Pancreas (tissue), 10 donors: ENCODE results near the gene SRGAP2B. TPM values are rescaled to one million over a fixed set of nuclear protein-coding genes. Genes with fewer than 3 reads are reported as not detected.
"Not testable (repeated sequence)": the region's sequence is repeated elsewhere in the genome, so short reads cannot be mapped to it uniquely, and the experiment has no call there.

Source experiments
- ATAC-seq, 4 donors: fragments of 200-7000 bp; cut with Tn5 transposase; one replicate each; pipeline versions ENCODE4 v1.8.0 to v1.9.1; 2020; ENCODE audit warnings: mild to moderate bottlenecking in 4 of 4, moderate library complexity in 4 of 4
- DNase-seq, 6 donors: peaks; one replicate each; pipeline ENCODE4 v3.0.0-alpha.2; 2020
- FAIRE-seq: peaks from 2 replicates; lab custom pipeline; 2012; peaks lifted over from hg19 to GRCh38; lab: Jason Lieb, UNC
- H3K27ac ChIP-seq, 4 donors: fragments of 200-600 bp; sonication (generic); 1 replicate in 3 of 4; 2 replicates in 1 of 4; pipeline versions ENCODE4 v1.5.0 to v1.8.0; 2020
- H3K27me3 ChIP-seq, 4 donors: fragments of 200-600 bp; one replicate each; pipeline ENCODE4 v1.8.0; 2021
- H3K36me3 ChIP-seq, 3 donors: fragments of 200-600 bp; sonication (generic) in 1 of 3; one replicate each; pipeline versions ENCODE4 v1.5.0 to v1.8.0; 2020 to 2021
- H3K4me1 ChIP-seq, 3 donors: fragments of 200-600 bp; one replicate each; pipeline ENCODE4 v1.8.0; 2021
- H3K4me3 ChIP-seq, 4 donors: fragments of 200-600 bp; sonication (generic) in 2 of 4; one replicate each; pipeline versions ENCODE4 v1.5.0 to v1.8.0; 2020 to 2021
- H3K9me3 ChIP-seq, 4 donors: fragments of 200-600 bp; one replicate each; pipeline ENCODE4 v1.8.0; 2021
- WGBS, 2 donors: extraction: QIAGEN DNeasy Blood & Tissue Kit; methylation state at CpG; one replicate each; pipeline ENCODE4 v1.1.7; 2013; 5-methylcytosine and 5-hydroxymethylcytosine counted together
- intact Hi-C, 3 donors: fragments of 100-400 bp; cut with DNase I; formaldehyde crosslinking; loops; one replicate each; pipeline versions ENCODE4 v1.11.1 to v1.14.2; 2022
- polyA plus RNA-seq, 2 donors: library from polyadenylated mRNA; stranded (reverse); fragments of 200-250 nt; gene quantifications; one replicate each; pipeline ENCODE4 v1.2.3, GENCODE V29; 2013
- total RNA-seq, 6 donors: library from RNA; stranded (reverse); fragmentation: NEBNext Ultra II Directional in 4 of 6; extraction: Animal tissue kit (Norgen Biotek cat#: 25700) in 4 of 6; gene quantifications; one replicate each; pipeline versions ENCODE4 v1.2.1 to v1.2.4, GENCODE V29; 2021 to 2023
- donor health status: healthy with polysubstance abuse.
- donor health status: DM: no; HTN: no; CAD: no; lungs with moderate emphysema.
- donor health status: DM: no; HTN: no; CAD: no.
- donor health status: control.
- donor health status: control.
- donor health status: Bipolar disorder and iron deficiency.
- donor health status: DM: yes; HTN: yes; CAD: no.
- donor health status: DM: no; HTN: no; CAD: no.
- donor health status: DM: no; HTN: no; CAD: no.
- donor health status: DM: yes; HTN: yes; CAD: no.

Gene SRGAP2B
- total and polyA plus RNA-seq, 8 donors = 2.2 to 13.0 (median 4.6) TPM

GRCh38 chr1:144927292-144927691 lies 167.8 kb downstream of the SRGAP2B start:
- H3K9me3 ChIP-seq, ATAC-seq, H3K36me3 ChIP-seq, H3K27ac ChIP-seq, H3K4me3 ChIP-seq, H3K27me3 ChIP-seq, FAIRE-seq, DNase-seq, H3K4me1 ChIP-seq, intact Hi-C loops: not testable (repeated sequence)
- WGBS, 2 donors = 64 to 70% methylated on average over 1 of the region's 1 CpG

- peak in 3 of 4 donors; percentile 40 to 75 (median 60) for ATAC-seq
- WGBS, 2 donors = no CpG with 5 or more reads among the region's 5 CpGs
- H3K4me3 ChIP-seq, H3K27ac ChIP-seq, H3K27me3 ChIP-seq, DNase-seq, H3K9me3 ChIP-seq, H3K36me3 ChIP-seq, FAIRE-seq, H3K4me1 ChIP-seq, intact Hi-C loops: not testable (repeated sequence)
Observed at GRCh38 chr1:144923640-144924039, 171.5 kb downstream of the SRGAP2B start.

GRCh38 chr1:144922785-144923184 lies 172.3 kb downstream of the SRGAP2B start:
- H3K27me3 ChIP-seq, H3K27ac ChIP-seq, H3K4me3 ChIP-seq, DNase-seq, H3K9me3 ChIP-seq, ATAC-seq, H3K4me1 ChIP-seq, FAIRE-seq, H3K36me3 ChIP-seq, intact Hi-C loops: not testable (repeated sequence)
- WGBS, 2 donors = 75 to 88% methylated on average over 3 of the region's 4 CpGs

- H3K4me3 ChIP-seq, intact Hi-C loops, H3K4me1 ChIP-seq, H3K27me3 ChIP-seq, H3K9me3 ChIP-seq, H3K36me3 ChIP-seq, DNase-seq, FAIRE-seq, H3K27ac ChIP-seq, ATAC-seq: not testable (repeated sequence)
Observed at GRCh38 chr1:144919106-144919505, 176.0 kb downstream of the SRGAP2B start.

- WGBS, 2 donors = 78 to 88% methylated on average over 1 of the region's 3 CpGs
- H3K4me1 ChIP-seq, H3K4me3 ChIP-seq, H3K36me3 ChIP-seq, H3K27me3 ChIP-seq, DNase-seq, FAIRE-seq, intact Hi-C loops, H3K9me3 ChIP-seq, H3K27ac ChIP-seq: not testable (repeated sequence)
- ATAC-seq = peak in 3 of 4 donors; percentile 29 to 82 (median 78)
Observed at GRCh38 chr1:144918027-144918603, 177.0 kb downstream of the SRGAP2B start.

- H3K27ac ChIP-seq, H3K27me3 ChIP-seq, FAIRE-seq, H3K9me3 ChIP-seq, H3K4me1 ChIP-seq, DNase-seq, H3K4me3 ChIP-seq, H3K36me3 ChIP-seq, intact Hi-C loops: not testable (repeated sequence)
- WGBS, 2 donors = no CpG with 5 or more reads among the region's 8 CpGs
- peak in 3 of 4 donors; percentile 40 to 75 (median 73) for ATAC-seq
Observed at GRCh38 chr1:144917154-144918026, 177.7 kb downstream of the SRGAP2B start.

- ATAC-seq = peak in 2 of 4 donors; percentile 31 to 43
- 89 to 100% methylated on average over 2 of the region's 12 CpGs for WGBS, 2 donors
- intact Hi-C loops, FAIRE-seq, H3K27ac ChIP-seq, H3K4me3 ChIP-seq, H3K36me3 ChIP-seq, H3K9me3 ChIP-seq, DNase-seq, H3K27me3 ChIP-seq, H3K4me1 ChIP-seq: not testable (repeated sequence)
Observed at GRCh38 chr1:144913977-144914734, 181.0 kb downstream of the SRGAP2B start.

- WGBS, 2 donors = no CpG with 5 or more reads among the region's 3 CpGs
- H3K36me3 ChIP-seq, H3K27me3 ChIP-seq, FAIRE-seq, H3K4me1 ChIP-seq, intact Hi-C loops, DNase-seq, ATAC-seq, H3K9me3 ChIP-seq, H3K4me3 ChIP-seq, H3K27ac ChIP-seq: not testable (repeated sequence)
Observed at GRCh38 chr1:144913458-144913857, 181.7 kb downstream of the SRGAP2B start.

- DNase-seq, H3K4me1 ChIP-seq, H3K27ac ChIP-seq, H3K9me3 ChIP-seq, H3K36me3 ChIP-seq, H3K27me3 ChIP-seq, intact Hi-C loops, H3K4me3 ChIP-seq, FAIRE-seq: not testable (repeated sequence)
- peak in 2 of 4 donors; percentile 38 to 55 for ATAC-seq
- no CpG with 5 or more reads among the region's 5 CpGs for WGBS, 2 donors
Observed at GRCh38 chr1:144910729-144911128, 184.4 kb downstream of the SRGAP2B start.

- ATAC-seq, H3K9me3 ChIP-seq, H3K27me3 ChIP-seq, H3K4me1 ChIP-seq, H3K4me3 ChIP-seq, FAIRE-seq, DNase-seq, H3K27ac ChIP-seq, intact Hi-C loops, H3K36me3 ChIP-seq: not testable (repeated sequence)
- WGBS, 2 donors = no CpG with 5 or more reads among the region's 6 CpGs
Observed at GRCh38 chr1:144900841-144901240, 194.3 kb downstream of the SRGAP2B start.

- WGBS, 2 donors = no CpG with 5 or more reads among the region's 5 CpGs
- H3K4me3 ChIP-seq, H3K4me1 ChIP-seq, H3K9me3 ChIP-seq, intact Hi-C loops, H3K27ac ChIP-seq, DNase-seq, H3K27me3 ChIP-seq, FAIRE-seq, H3K36me3 ChIP-seq: not testable (repeated sequence)
- peak; percentile 77 to 90 (median 86) for ATAC-seq
Observed at GRCh38 chr1:144894454-144895201, 200.5 kb downstream of the SRGAP2B start.
